IPS DF 6.9 (cell line): ENCODE results near the gene AGBL1.

Source experiments
- DNase-seq: peaks from one replicate; pipeline ENCODE4 v3.0.0-alpha.2; 2013; ENCODE audit warnings: low read depth, low spot score
- H3K27ac ChIP-seq: one replicate; pipeline ENCODE4 v1.5.1; 2013; ENCODE audit warnings: low read length, control low read depth
- H3K27me3 ChIP-seq: 2 replicates; pipeline ENCODE4 v1.6.1; 2013; ENCODE audit warnings: mild to moderate bottlenecking, low read length; ENCODE audit not compliant: control insufficient read depth, insufficient read depth
- H3K36me3 ChIP-seq: 2 replicates; pipeline ENCODE4 v1.6.1; 2013; ENCODE audit warnings: low read length; ENCODE audit not compliant: control insufficient read depth, insufficient read depth
- H3K4me1 ChIP-seq: 2 replicates; pipeline ENCODE4 v1.6.1; 2013; ENCODE audit warnings: low read length; ENCODE audit not compliant: control insufficient read depth, insufficient read depth
- H3K4me3 ChIP-seq: 2 replicates; pipeline ENCODE4 v1.5.1; 2013; ENCODE audit warnings: mild to moderate bottlenecking, low read length
- H3K9me3 ChIP-seq: 2 replicates; pipeline ENCODE4 v1.6.1; 2013; ENCODE audit warnings: low read length, inconsistent platforms; ENCODE audit not compliant: control insufficient read depth, insufficient read depth
- WGBS: extraction: QIAGEN DNeasy Blood & Tissue Kit; methylation state at CpG from one replicate; pipeline ENCODE4 v1.1.7; 2013; ENCODE audit warnings: mixed read lengths, missing lambda C conversion rate; ENCODE audit not compliant: insufficient read length, insufficient coverage; 5-methylcytosine and 5-hydroxymethylcytosine counted together

Gene AGBL1

DNA sequence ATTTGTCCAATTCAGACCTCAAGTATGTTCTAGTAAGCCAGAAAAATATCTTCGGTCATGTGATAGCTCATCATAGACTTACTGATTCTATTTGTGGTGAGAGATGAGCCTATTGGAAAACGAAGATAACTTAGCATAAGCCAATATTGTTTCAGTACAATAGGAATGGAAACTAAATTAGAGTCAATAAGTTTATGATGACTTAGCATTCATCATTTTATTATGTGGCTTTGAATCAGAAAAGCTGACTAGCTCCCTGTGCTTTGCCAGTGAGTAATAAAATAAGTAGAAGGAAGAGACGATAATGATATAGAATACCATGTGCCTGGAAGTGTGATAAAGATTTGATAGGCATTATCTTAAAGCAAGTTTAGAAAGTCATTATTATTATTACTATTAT lies 605.6 kb downstream of the AGBL1 start:
- WGBS = no CpG with 5 or more reads among the region's 3 CpGs
- Histone ChIP-seq H3K27me3 (no peaks in the 10 kb centered on the region), H3K9me3 (no peaks in the 10 kb centered on the region), H3K4me3 (no peak overlapping the region), H3K27ac (no peak overlapping the region), H3K4me1 (no peaks in the 10 kb centered on the region), H3K36me3 (no peaks in the 10 kb centered on the region)
- no peak for DNase-seq

DNA sequence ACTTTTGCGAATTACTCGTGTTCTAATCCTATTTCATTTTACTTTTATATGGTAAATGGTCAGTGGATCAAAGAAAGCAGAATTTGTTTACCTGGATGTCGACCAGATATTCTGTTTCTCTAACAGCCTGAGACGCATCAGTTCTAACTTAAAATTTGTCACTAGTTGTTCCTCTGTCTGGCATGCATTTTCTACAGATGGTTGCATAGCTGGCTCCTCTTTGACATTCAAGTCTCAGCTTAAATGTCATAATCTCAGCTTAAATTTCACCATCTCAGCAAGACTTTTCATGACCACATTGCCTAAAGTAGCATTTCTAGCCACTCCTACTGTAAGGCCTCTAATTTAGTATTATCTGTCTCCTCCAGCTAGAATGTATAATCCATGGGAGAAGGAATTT lies 609.3 kb downstream of the AGBL1 start:
- Histone ChIP-seq H3K4me3 (no peak overlapping the region), H3K4me1 (no peaks in the 10 kb centered on the region), H3K27me3 (no peaks in the 10 kb centered on the region), H3K27ac (no peak overlapping the region), H3K36me3 (no peaks in the 10 kb centered on the region), H3K9me3 (no peaks in the 10 kb centered on the region)
- no peak for DNase-seq
- WGBS = no CpG with 5 or more reads among the region's 4 CpGs

GRCh38 chr15:86690566-86690965 lies 610.9 kb downstream of the AGBL1 start:
- Histone ChIP-seq H3K27me3 (no peaks in the 10 kb centered on the region), H3K9me3 (no peaks in the 10 kb centered on the region), H3K36me3 (no peaks in the 10 kb centered on the region), H3K27ac (no peak overlapping the region), H3K4me1 (no peaks in the 10 kb centered on the region), H3K4me3 (no peak overlapping the region)
- WGBS = no CpG with 5 or more reads among the region's 1 CpG
- no peak for DNase-seq

DNA sequence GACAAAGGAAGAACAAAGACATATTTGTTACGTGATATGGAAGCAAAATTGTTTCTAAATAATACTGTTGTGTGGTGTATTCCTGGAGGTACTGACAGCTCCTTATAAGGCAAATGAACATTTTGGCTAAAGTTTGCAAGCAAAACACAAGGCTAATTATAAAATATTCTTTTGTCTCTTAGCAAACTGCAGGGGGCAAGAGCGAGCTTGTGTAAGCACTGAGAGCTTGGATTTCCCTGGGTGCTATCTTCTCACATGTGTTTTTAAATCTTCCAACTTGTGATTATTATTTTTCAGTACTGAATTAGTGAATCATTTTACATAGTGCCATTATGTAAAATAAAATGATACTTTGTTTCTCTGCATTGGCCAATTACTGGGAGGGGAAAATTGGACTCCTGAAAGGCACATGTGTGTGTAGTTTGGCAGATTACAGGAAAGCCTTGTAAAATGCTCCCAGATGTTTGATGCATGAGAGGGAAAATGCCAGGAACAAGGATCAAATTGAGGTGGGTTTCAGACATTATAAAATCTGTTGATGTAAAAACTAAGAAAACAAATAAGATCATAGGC lies 611.5 kb downstream of the AGBL1 start:
- Histone ChIP-seq H3K27me3 (no peaks in the 10 kb centered on the region), H3K4me3 (no peak overlapping the region), H3K27ac (no peak overlapping the region), H3K4me1 (no peaks in the 10 kb centered on the region), H3K9me3 (no peaks in the 10 kb centered on the region), H3K36me3 (no peaks in the 10 kb centered on the region)
- WGBS = no CpG with 5 or more reads among the region's 2 CpGs
- DNase-seq = no peak

DNA sequence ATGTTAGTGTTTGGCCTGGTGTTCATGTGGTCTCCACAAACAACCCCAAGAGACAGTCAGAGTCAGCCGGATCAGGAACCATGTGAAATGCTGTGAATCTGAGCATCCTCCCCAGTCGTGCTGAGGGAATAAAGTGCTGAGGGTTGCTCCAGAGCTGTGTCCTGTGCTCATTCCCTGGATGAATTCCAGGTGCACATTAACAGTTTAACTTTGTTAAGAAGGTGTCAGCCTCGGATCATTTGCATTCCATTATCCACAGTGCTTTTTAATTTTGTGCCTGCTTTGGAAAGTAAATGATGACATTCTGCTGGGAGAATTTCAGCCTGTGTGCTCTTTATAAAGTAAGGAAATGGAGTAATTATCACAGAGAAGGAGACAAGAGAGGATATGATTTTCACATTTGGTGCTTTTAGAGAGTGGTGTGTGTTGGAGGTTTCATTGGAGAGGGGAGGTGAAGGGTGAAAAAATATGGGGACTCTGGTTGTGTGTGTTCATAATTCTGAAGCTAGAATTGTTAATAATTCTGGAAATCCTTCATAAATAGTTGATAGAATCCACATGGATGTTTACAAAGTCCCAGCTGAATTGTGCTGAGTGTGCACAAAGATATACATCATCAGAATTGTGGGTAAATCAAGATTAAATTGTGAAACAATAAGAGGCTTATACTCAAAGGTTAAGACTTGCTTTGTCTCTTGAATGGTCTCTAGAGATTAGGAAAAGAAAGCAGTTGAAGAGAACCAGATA lies 621.4 kb downstream of the AGBL1 start:
- WGBS = no CpG with 5 or more reads among the region's 3 CpGs
- H3K27ac ChIP-seq = no peak overlapping the region
- no peak for DNase-seq
- H3K36me3 ChIP-seq = no peaks in the 10 kb centered on the region
- H3K9me3 ChIP-seq = no peaks in the 10 kb centered on the region
- H3K27me3 ChIP-seq = no peaks in the 10 kb centered on the region
- H3K4me3 ChIP-seq = no peak overlapping the region
- no peaks in the 10 kb centered on the region for H3K4me1 ChIP-seq

GRCh38 chr15:86701611-86701963 lies 621.9 kb downstream of the AGBL1 start:
- Histone ChIP-seq H3K4me3 (no peak overlapping the region), H3K9me3 (no peaks in the 10 kb centered on the region), H3K27ac (no peak overlapping the region), H3K4me1 (no peaks in the 10 kb centered on the region), H3K27me3 (no peaks in the 10 kb centered on the region), H3K36me3 (no peaks in the 10 kb centered on the region)
- no peak for DNase-seq

DNA sequence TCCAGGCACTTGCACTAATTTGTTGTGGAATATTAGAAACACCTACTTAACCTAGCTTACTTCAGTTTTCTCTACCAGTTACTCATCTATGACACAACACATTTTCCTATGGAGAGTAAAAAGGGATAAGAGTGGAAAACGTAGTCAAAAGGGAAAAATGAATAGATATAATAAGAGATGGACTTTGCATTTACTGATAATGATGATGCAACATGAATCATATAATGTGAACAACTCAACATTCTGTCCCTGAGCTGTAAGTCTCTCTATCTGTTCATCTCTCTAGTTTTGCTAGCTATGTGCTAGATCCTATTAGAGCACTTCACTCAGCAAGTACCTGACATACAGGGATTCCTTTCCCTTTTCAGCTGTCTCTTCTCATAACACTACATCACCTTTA lies 627.1 kb downstream of the AGBL1 start:
- no peak overlapping the region for H3K27ac ChIP-seq
- no peaks in the 10 kb centered on the region for H3K27me3 ChIP-seq
- no peaks in the 10 kb centered on the region for H3K9me3 ChIP-seq
- 100% methylated on average over 1 of the region's 1 CpG for WGBS
- H3K4me3 ChIP-seq = no peak overlapping the region
- H3K36me3 ChIP-seq = no peaks in the 10 kb centered on the region
- no peak for DNase-seq
- no peaks in the 10 kb centered on the region for H3K4me1 ChIP-seq

DNA sequence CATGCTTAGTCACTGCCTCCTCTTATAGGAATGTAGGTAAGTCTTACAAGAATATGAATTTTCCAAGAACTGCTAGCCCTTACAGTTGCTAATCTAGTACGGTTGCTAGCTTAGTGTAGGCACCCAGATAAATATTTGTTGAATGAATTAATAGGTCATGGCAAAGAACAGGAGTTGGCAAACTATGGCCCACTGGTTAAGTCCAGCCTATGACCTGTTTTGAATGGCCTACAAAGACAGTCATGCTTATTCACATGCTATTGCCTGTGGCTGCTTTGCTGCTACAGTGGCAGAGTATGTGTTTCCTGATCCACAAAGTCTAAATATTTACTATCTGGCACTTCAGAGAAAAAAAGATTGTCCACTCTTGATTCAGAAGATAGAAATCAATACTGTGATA lies 631.8 kb downstream of the AGBL1 start:
- no CpG with 5 or more reads among the region's 1 CpG for WGBS
- Histone ChIP-seq H3K27ac (no peak overlapping the region), H3K9me3 (no peaks in the 10 kb centered on the region), H3K4me1 (no peaks in the 10 kb centered on the region), H3K36me3 (no peaks in the 10 kb centered on the region), H3K4me3 (no peak overlapping the region), H3K27me3 (no peaks in the 10 kb centered on the region)
- DNase-seq = no peak

DNA sequence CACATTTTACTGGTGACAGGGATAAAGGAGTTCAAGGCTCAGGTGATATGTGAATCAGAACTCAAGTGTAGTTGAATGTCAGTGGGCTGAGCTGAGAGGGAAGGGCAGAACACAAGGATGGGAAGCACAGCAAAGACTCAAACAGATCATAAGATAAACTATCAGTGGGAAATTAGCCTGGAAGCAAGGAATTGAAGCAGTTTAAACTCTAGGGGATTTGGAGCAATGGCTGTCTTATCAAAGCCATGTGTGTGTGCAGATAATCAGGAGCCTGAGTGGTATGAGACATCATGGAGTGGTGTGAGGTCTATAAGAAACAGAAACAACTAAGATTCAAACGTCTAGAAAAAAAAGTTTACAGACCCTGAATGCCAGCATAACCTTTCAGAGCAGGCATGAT lies 634.6 kb downstream of the AGBL1 start:
- DNase-seq = no peak
- Histone ChIP-seq H3K4me3 (no peak overlapping the region), H3K27me3 (no peaks in the 10 kb centered on the region), H3K27ac (no peak overlapping the region), H3K9me3 (no peaks in the 10 kb centered on the region), H3K36me3 (no peaks in the 10 kb centered on the region), H3K4me1 (no peaks in the 10 kb centered on the region)
- no CpG with 5 or more reads among the region's 1 CpG for WGBS

DNA sequence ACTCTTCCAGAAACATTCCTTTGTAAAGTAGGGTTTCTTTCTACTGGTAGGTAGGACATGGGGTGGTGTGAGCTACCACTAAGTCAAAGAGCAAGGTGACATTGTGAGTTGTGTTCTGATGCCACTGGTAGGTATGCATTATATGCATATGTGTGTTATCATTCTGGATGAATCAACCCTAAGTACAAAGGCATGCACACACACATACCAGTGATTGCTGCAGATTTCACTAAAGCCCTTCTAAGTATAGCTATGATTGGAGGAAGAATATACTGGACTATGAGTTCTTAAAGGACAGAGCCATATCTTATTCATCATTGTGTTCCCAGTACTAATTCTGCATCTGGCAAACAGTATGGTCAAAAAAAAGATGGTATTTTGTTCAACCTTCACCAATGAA lies 646.0 kb downstream of the AGBL1 start:
- Histone ChIP-seq H3K4me3 (no peak overlapping the region), H3K4me1 (no peaks in the 10 kb centered on the region), H3K9me3 (no peaks in the 10 kb centered on the region), H3K27ac (no peak overlapping the region), H3K36me3 (no peaks in the 10 kb centered on the region), H3K27me3 (no peaks in the 10 kb centered on the region)
- no peak for DNase-seq
